H1 (cell line): Measurements from ENCODE around the gene GPR141. TPM values are rescaled to one million over a fixed set of nuclear protein-coding genes. Genes with fewer than 3 reads are reported as not detected.

Experiments
- CTCF ChIA-PET: fragments of 300-600 bp; sonication (Branson Sonifier 250); formaldehyde crosslinking; loops from one replicate; lab custom pipeline; 2021; ENCODE audit not compliant: partially characterized antibody; lab: Charles Lee
- POLR2A ChIA-PET: fragments of 300-600 bp; sonication (Branson Sonifier 250); formaldehyde crosslinking; loops from one replicate; lab custom pipeline; 2021; ENCODE audit warnings: inconsistent platforms; ENCODE audit not compliant: partially characterized antibody; lab: Charles Lee
- DNase-seq, 2 experiments: peaks; one replicate each; pipeline versions ENCODE4 v3.0.0 to v3.0.0-alpha.2; 2010 to 2022; ENCODE audit warnings: low spot score in 2 of 2, low read depth in 1 of 2, mixed read lengths in 1 of 2
- FAIRE-seq: peaks from 2 replicates; lab custom pipeline; 2011; peaks lifted over from hg19 to GRCh38; lab: Jason Lieb, UNC
- H2AFZ ChIP-seq: 2 replicates; pipeline ENCODE4 v1.8.1; 2012; ENCODE audit warnings: low read length, inconsistent platforms
- H2AK5ac ChIP-seq: 2 replicates; pipeline ENCODE4 v1.6.1; 2013; ENCODE audit warnings: low read depth, low read length
- H2BK120ac ChIP-seq: replicated peaks from 2 replicates; pipeline ENCODE3; 2013; ENCODE audit warnings: low read depth, low read length, inconsistent platforms
- H2BK12ac ChIP-seq: 2 replicates; pipeline ENCODE4 v1.6.1; 2013; ENCODE audit warnings: low read depth, low read length
- H2BK15ac ChIP-seq: 2 replicates; pipeline ENCODE4 v1.6.1; 2013; ENCODE audit warnings: low read length
- H2BK20ac ChIP-seq: 2 replicates; pipeline ENCODE4 v1.6.1; 2013; ENCODE audit warnings: low read length
- H2BK5ac ChIP-seq: 2 replicates; pipeline ENCODE4 v1.6.1; 2013; ENCODE audit warnings: low read depth, low read length
- H3K14ac ChIP-seq: 2 replicates; pipeline ENCODE4 v1.6.1; 2013; ENCODE audit warnings: inconsistent platforms; ENCODE audit not compliant: insufficient read length
- H3K18ac ChIP-seq: 2 replicates; pipeline ENCODE4 v1.6.1; 2013; ENCODE audit warnings: low read length; ENCODE audit errors: extremely low read depth
- H3K23ac ChIP-seq: 2 replicates; pipeline ENCODE4 v1.6.1; 2013; ENCODE audit warnings: inconsistent platforms; ENCODE audit not compliant: insufficient read length
- H3K23me2 ChIP-seq: 2 replicates; pipeline ENCODE4 v1.6.1; 2013; ENCODE audit warnings: low read depth, low read length
- H3K27ac ChIP-seq: 2 replicates; pipeline ENCODE4 v1.6.1; 2011; ENCODE audit warnings: low read depth, low read length, inconsistent platforms
- H3K27me3 ChIP-seq, 4 experiments: replicated peaks in 1 of 4; 1 replicate in 1 of 4; 2 replicates in 3 of 4; pipeline versions ENCODE4 v1.6.1 to v1.8.1; 2011 to 2013; ENCODE audit warnings: low read length in 3 of 4, mild to moderate bottlenecking in 3 of 4, inconsistent platforms in 2 of 4, mixed read lengths in 2 of 4, moderate library complexity in 1 of 4; ENCODE audit not compliant: control insufficient read depth in 3 of 4, insufficient read depth in 3 of 4; ENCODE audit errors: extremely low read depth in 1 of 4
- H3K36me3 ChIP-seq, 4 experiments: 2 replicates each; pipeline versions ENCODE4 v1.6.1 to v1.8.1; 2011 to 2013; ENCODE audit warnings: mild to moderate bottlenecking in 4 of 4, low read length in 3 of 4, moderate library complexity in 2 of 4, control low read depth in 1 of 4, inconsistent platforms in 1 of 4; ENCODE audit not compliant: insufficient read depth in 4 of 4, control insufficient read depth in 2 of 4
- H3K4ac ChIP-seq: replicated peaks from 2 replicates; pipeline ENCODE3; 2013; ENCODE audit warnings: low read length, low read depth, mixed read lengths, inconsistent platforms; ENCODE audit not compliant: insufficient read length
- H3K4me1 ChIP-seq, 4 experiments: replicated peaks in 1 of 4; 1 replicate in 1 of 4; 2 replicates in 3 of 4; pipeline versions ENCODE4 v1.6.1 to v1.8.1; 2011 to 2013; ENCODE audit warnings: low read length in 3 of 4, inconsistent platforms in 2 of 4, mixed read lengths in 1 of 4; ENCODE audit not compliant: insufficient read depth in 4 of 4, control insufficient read depth in 3 of 4
- H3K4me2 ChIP-seq, 2 experiments: 2 replicates each; pipeline versions ENCODE4 v1.6.1 to v1.8.1; 2011 to 2013; ENCODE audit warnings: low read depth in 2 of 2, low read length in 2 of 2, control low read depth in 1 of 2, inconsistent platforms in 1 of 2, mild to moderate bottlenecking in 1 of 2; ENCODE audit not compliant: insufficient read depth in 1 of 2
- H3K4me3 ChIP-seq, 4 experiments: fragments of 200-600, 300-600 bp in 1 of 4; sonication (generic), shearing (Covaris generic), sonication (Bioruptor Twin) in 1 of 4; 2 replicates each; pipeline versions ENCODE4 v1.5.1 to v1.8.1; 2011 to 2016; ENCODE audit warnings: low read length in 4 of 4, low read depth in 3 of 4, control low read depth in 2 of 4, inconsistent platforms in 2 of 4, mild to moderate bottlenecking in 2 of 4, mixed read lengths in 1 of 4, moderate library complexity in 1 of 4; ENCODE audit not compliant: insufficient read depth in 2 of 4; ENCODE audit errors: extremely low read depth in 1 of 4
- H3K56ac ChIP-seq: replicated peaks from 2 replicates; pipeline ENCODE3; 2013; ENCODE audit warnings: low read depth, mild to moderate bottlenecking, mixed read lengths, low read length, inconsistent platforms; ENCODE audit not compliant: insufficient read length
- H3K79me1 ChIP-seq: 2 replicates; pipeline ENCODE4 v1.6.1; 2013; ENCODE audit warnings: low read depth, low read length, control low read depth
- H3K79me2 ChIP-seq, 2 experiments: 2 replicates each; pipeline versions ENCODE4 v1.6.1 to v1.8.1; 2012 to 2013; ENCODE audit warnings: low read length in 2 of 2, mild to moderate bottlenecking in 2 of 2, inconsistent platforms in 1 of 2; ENCODE audit not compliant: insufficient read depth in 2 of 2, control insufficient read depth in 1 of 2
- H3K9ac ChIP-seq, 4 experiments: replicated peaks in 1 of 4; 1 replicate in 1 of 4; 2 replicates in 3 of 4; pipeline versions ENCODE4 v1.6.1 to v1.8.1; 2011 to 2013; ENCODE audit warnings: low read depth in 3 of 4, low read length in 3 of 4, control low read depth in 2 of 4, mild to moderate bottlenecking in 2 of 4, moderate library complexity in 2 of 4, inconsistent platforms in 1 of 4; ENCODE audit errors: extremely low read depth in 1 of 4
- H3K9me3 ChIP-seq, 2 experiments: 2 replicates each; pipeline versions ENCODE4 v1.6.1 to v1.8.1; 2012 to 2013; ENCODE audit warnings: mild to moderate bottlenecking in 2 of 2, moderate library complexity in 2 of 2, control low read depth in 1 of 2, inconsistent platforms in 1 of 2, low read depth in 1 of 2, low read length in 1 of 2, mixed read lengths in 1 of 2; ENCODE audit not compliant: insufficient read depth in 2 of 2
- H4K20me1 ChIP-seq, 2 experiments: replicated peaks in 1 of 2; 2 replicates each; pipeline versions ENCODE3 to v1.8.1; 2011 to 2013; ENCODE audit warnings: inconsistent platforms in 2 of 2, low read length in 2 of 2, mild to moderate bottlenecking in 1 of 2; ENCODE audit not compliant: insufficient read depth in 2 of 2, control insufficient read depth in 1 of 2
- H4K5ac ChIP-seq: 2 replicates; pipeline ENCODE4 v1.6.1; 2013; ENCODE audit warnings: low read length, low read depth, mixed read lengths, inconsistent platforms; ENCODE audit not compliant: insufficient read length
- H4K8ac ChIP-seq: 2 replicates; pipeline ENCODE4 v1.8.0; 2013; ENCODE audit warnings: mild to moderate bottlenecking, moderate library complexity, low read length, inconsistent platforms; ENCODE audit not compliant: insufficient read depth; ENCODE audit errors: extremely low read depth
- H4K91ac ChIP-seq: replicated peaks from 2 replicates; pipeline ENCODE3; 2013; ENCODE audit warnings: low read length, mixed read lengths, inconsistent platforms; ENCODE audit not compliant: insufficient read length
- ASH2L ChIP-seq: fragments of 200-600, 300-600 bp; sonication (generic); IDR thresholded peaks from one replicate; pipeline ENCODE4 v1.7.1; 2017; ENCODE audit warnings: low read length
- BCL11A ChIP-seq, 2 experiments: IDR thresholded peaks; one replicate each; pipeline ENCODE4 v1.6.1; 2011; ENCODE audit warnings: low read depth in 2 of 2, low read length in 2 of 2, mild to moderate bottlenecking in 2 of 2
- CTBP2 ChIP-seq: IDR thresholded peaks from 2 replicates; pipeline ENCODE4 v1.7.0; 2011; ENCODE audit warnings: borderline replicate concordance, mild to moderate bottlenecking, moderate library complexity, mixed read lengths, low read length; ENCODE audit not compliant: insufficient read depth, insufficient read length
- EGR1 ChIP-seq: IDR thresholded peaks from 2 replicates; pipeline ENCODE4 v1.6.1; 2011; ENCODE audit warnings: low read depth, low read length, borderline replicate concordance
- SP1 ChIP-seq: IDR thresholded peaks from 2 replicates; pipeline ENCODE4 v1.6.1; 2011; ENCODE audit warnings: low read depth, low read length
- SP4 ChIP-seq: IDR thresholded peaks from 2 replicates; pipeline ENCODE4 v1.6.1; 2012; ENCODE audit warnings: low read length, inconsistent platforms
- TCF12 ChIP-seq: IDR thresholded peaks from 2 replicates; pipeline ENCODE4 v1.6.1; 2011; ENCODE audit warnings: low read depth, mild to moderate bottlenecking, low read length
- TEAD4 ChIP-seq: IDR thresholded peaks from 2 replicates; pipeline ENCODE4 v1.6.1; 2012; ENCODE audit warnings: low read depth, low read length, inconsistent platforms, mixed read lengths
- whole genome bisulfite sequencing, 2 experiments: shearing (Covaris generic) in 1 of 2; methylation state at CpG; one replicate each; pipeline versions ENCODE4 v1.1.6 to v1.1.7; 2013 to 2015; ENCODE audit warnings: low lambda C conversion rate in 2 of 2, mixed read lengths in 2 of 2, inconsistent platforms in 1 of 2, low coverage in 1 of 2, missing lambda C conversion rate in 1 of 2; ENCODE audit not compliant: insufficient replicate concordance in 2 of 2, insufficient coverage in 1 of 2, insufficient read length in 1 of 2; ENCODE audit errors: extremely low coverage in 1 of 2, missing lambda C conversion rate in 1 of 2; 5-methylcytosine and 5-hydroxymethylcytosine counted together
- polyA plus RNA-seq, 7 experiments: library from polyadenylated mRNA; depleted of rRNA in 3 of 7; stranded (reverse) in 5 of 7; unstranded in 2 of 7; fragments of >200 nt in 5 of 7; fragments of 200-250 nt in 2 of 7; gene quantifications; 1 replicate in 5 of 7; 2 replicates in 1 of 7; 4 replicates in 1 of 7; pipeline versions ENCODE4 v1.2.1 to v1.2.3, GENCODE V29; 2011 to 2013; ENCODE audit warnings: missing spikeins in 2 of 7, mixed read lengths in 2 of 7
- total RNA-seq: library from RNA; stranded (reverse); fragmentation: NEBNext Ultra II Directional; extraction: Animal tissue kit (Norgen Biotek cat#: 25700); gene quantifications from 2 replicates; pipeline ENCODE4 v1.2.1, GENCODE V29; 2021
- TF ChIP-seq, protein P1 (sequence below), 3 experiments: IDR thresholded peaks; 1 replicate in 2 of 3; 2 replicates in 1 of 3; pipeline versions ENCODE4 v1.5.1 to v1.6.1; 2011; ENCODE audit warnings: low read length in 3 of 3, mild to moderate bottlenecking in 3 of 3, inconsistent platforms in 2 of 3, low read depth in 1 of 3, moderate library complexity in 1 of 3; ENCODE audit not compliant: insufficient read depth in 1 of 3; ENCODE audit errors: control extremely low read depth in 1 of 3

The GPR141 gene
- total and polyA plus RNA-seq, 2 of the 8 experiments (the other 6 are each of a cell fraction or from before 2014, with no cell fraction given) = 0.45 to 1.0 TPM

DNA sequence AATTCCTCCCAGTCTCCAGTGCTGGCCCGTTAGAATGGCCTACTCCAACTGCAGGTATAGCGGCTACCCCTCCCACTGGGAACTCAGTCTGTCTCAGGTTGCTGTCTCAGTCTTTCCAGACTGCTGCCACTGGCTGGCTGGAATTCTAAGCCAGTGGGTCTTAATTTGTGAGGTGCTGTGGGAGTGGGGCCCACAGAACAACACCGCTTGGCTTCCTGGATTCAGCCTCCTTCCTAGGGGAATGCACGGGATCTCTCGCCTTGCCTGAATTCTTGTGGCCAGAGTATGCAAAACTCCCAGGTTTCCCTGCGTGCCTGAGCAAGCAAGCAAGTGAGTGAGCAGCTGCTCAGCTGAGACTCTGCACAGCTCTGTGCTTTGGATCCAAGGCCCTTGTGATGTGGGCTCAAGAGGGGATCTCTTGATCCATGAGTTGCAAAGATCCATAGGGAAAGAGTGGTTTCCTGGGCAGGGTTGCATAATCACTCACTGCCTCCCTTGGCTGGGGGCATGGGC, 41.5 kb upstream of the GPR141 start:
- Histone ChIP-seq H2BK15ac (peak overlapping the region; percentile 10; the same call in 1 of the 2 replicates), H3K18ac (no peak overlapping the region; the same call in 1 of the 2 replicates)
- no peak for TF ChIP-seq TCF12
- no peak for TF ChIP-seq TEAD4
- TF ChIP-seq EGR1 = no peak
- no peak for TF ChIP-seq BCL11A (IDR thresholded peaks at IDR 0.05; ENCODE audit: low read depth in 2 of 2, low read length in 2 of 2)
- no peak for TF ChIP-seq SP4
- no peak for TF ChIP-seq SP1
- TF ChIP-seq, protein P1, sequence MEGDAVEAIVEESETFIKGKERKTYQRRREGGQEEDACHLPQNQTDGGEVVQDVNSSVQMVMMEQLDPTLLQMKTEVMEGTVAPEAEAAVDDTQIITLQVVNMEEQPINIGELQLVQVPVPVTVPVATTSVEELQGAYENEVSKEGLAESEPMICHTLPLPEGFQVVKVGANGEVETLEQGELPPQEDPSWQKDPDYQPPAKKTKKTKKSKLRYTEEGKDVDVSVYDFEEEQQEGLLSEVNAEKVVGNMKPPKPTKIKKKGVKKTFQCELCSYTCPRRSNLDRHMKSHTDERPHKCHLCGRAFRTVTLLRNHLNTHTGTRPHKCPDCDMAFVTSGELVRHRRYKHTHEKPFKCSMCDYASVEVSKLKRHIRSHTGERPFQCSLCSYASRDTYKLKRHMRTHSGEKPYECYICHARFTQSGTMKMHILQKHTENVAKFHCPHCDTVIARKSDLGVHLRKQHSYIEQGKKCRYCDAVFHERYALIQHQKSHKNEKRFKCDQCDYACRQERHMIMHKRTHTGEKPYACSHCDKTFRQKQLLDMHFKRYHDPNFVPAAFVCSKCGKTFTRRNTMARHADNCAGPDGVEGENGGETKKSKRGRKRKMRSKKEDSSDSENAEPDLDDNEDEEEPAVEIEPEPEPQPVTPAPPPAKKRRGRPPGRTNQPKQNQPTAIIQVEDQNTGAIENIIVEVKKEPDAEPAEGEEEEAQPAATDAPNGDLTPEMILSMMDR (IDR thresholded peaks at IDR 0.05; ENCODE audit: control extremely low read depth in 1 of 3, insufficient read depth in 1 of 3, low read depth in 1 of 3, low read length in 3 of 3) = no peak
- TF ChIP-seq ASH2L = no peak
- no peak for TF ChIP-seq CTBP2
- TF ChIP-seq, all 59 proteins: peak for 0
- H2BK120ac ChIP-seq = peak overlapping the region; percentile 24
- FAIRE-seq (no peak), DNase-seq (no peak)
- H4K91ac ChIP-seq = no peak overlapping the region
- H3K4me1 ChIP-seq = peaks cover 0 to 8% (median 6%) of the 10 kb centered on the region in 4 experiments; a peak in 4 of 7 replicates
- no peak overlapping the region for H3K4me2 ChIP-seq
- H3K56ac ChIP-seq = no peak overlapping the region
- POLR2A ChIA-PET = interaction anchor here (0.6 kb wide), 1 partner anchor 87 kb away, joined by 3 read pairs; no protein-coding TSS in a partner anchor
- H3K27ac ChIP-seq = no peak overlapping the region; the same call in 1 of the 2 replicates
- no peaks in the 10 kb centered on the region for H3K79me2 ChIP-seq
- no peaks in the 10 kb centered on the region for H3K9me3 ChIP-seq
- H3K4ac ChIP-seq = no peak overlapping the region
- H2BK5ac ChIP-seq = peak overlapping the region; percentile 26; the same call in 1 of the 2 replicates
- H2AK5ac ChIP-seq = no peak overlapping the region
- H2AFZ ChIP-seq = peak overlapping the region; percentile 95
- peak overlapping the region; percentile 71; the same call in 1 of the 2 replicates for H2BK12ac ChIP-seq
- H3K23me2 ChIP-seq = no peaks in the 10 kb centered on the region
- H3K4me3 ChIP-seq = no peak overlapping the region
- no peak overlapping the region for H3K23ac ChIP-seq
- CTCF ChIA-PET = no interaction called here
- H2BK20ac ChIP-seq = no peak overlapping the region
- no peak overlapping the region for H3K14ac ChIP-seq
- H3K36me3 ChIP-seq = no peaks in the 10 kb centered on the region
- H3K79me1 ChIP-seq = no peaks in the 10 kb centered on the region
- H4K5ac ChIP-seq = no peak overlapping the region
- H3K9ac ChIP-seq = no peak overlapping the region
- 89% methylated on average over 6 of the region's 6 CpGs; no CpG with 5 or more reads in 1 of the 2 experiments for WGBS, 2 experiments
- H4K8ac ChIP-seq = no peak overlapping the region
- H4K20me1 ChIP-seq = no peaks in the 10 kb centered on the region
- H3K27me3 ChIP-seq = no peaks in the 10 kb centered on the region
